Right lobe of liver (tissue), 4 donors: ENCODE measurements around the gene AKAP12.

Experiments used
- CTCF ChIP-seq, 4 donors: fragments of 200-600 bp in 3 of 4; fragments of 450-650 bp in 1 of 4; IDR thresholded peaks; one replicate each; pipeline versions ENCODE4 v1.5.1 to v1.8.0; 2016 to 2022; ENCODE audit warnings: antibody characterized with exemption in 4 of 4, mild to moderate bottlenecking in 2 of 4
- POLR2A ChIP-seq: fragments of 450-650 bp; IDR thresholded peaks from one replicate; pipeline ENCODE4 v1.6.1; 2017; ENCODE audit warnings: antibody characterized with exemption, mild to moderate bottlenecking
- donor health status: DM: no; HTN: no; CAD: no.
- donor health status: DM: no; HTN: no; CAD: no.
- donor health status: DM: no; HTN: yes; CAD: no.

DNA sequence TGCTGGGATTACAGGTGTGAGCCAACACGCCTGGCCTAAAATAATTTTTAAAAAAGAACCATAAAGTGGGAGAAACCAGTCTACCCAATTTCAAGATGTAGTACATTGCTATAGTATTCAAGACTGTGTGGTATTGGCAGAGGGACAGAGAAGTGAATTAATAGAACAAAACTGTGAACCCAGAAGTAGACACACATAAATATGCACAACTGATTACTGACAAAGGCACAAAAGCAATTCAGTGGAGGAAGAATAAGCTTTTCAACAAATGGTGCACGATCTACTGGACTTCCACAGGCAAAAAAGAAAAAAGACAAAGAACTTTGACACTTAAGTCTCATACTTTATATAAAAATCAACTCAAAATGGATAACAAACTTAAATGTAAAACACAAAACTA, 136.1 kb downstream of the AKAP12 start:
- no peak for TF ChIP-seq CTCF (IDR thresholded peaks at IDR 0.05)
- TF ChIP-seq POLR2A: no peak
